Psoas muscle (tissue), 8 donors: ENCODE data around the gene C10orf71. TPM values are rescaled to one million over a fixed set of nuclear protein-coding genes. Genes with fewer than 3 reads are reported as not detected.

ENCODE experiments used
- ATAC-seq, 4 donors: fragments of 200-7000 bp; cut with Tn5 transposase; one replicate each; pipeline ENCODE4 v1.9.1; 2020; ENCODE audit warnings: moderate library complexity in 3 of 4, mild to moderate bottlenecking in 2 of 4
- DNase-seq, 2 donors: peaks; one replicate each; pipeline ENCODE4 v3.0.0-alpha.2; 2020
- H3K27ac ChIP-seq: fragments of 200-600 bp; one replicate; pipeline ENCODE4 v1.8.0; 2022
- H3K27me3 ChIP-seq, 3 donors: fragments of 200-600 bp in 1 of 3; one replicate each; pipeline versions ENCODE4 v1.6.1 to v1.8.0; 2013 to 2022; ENCODE audit warnings: low read length in 2 of 3, mild to moderate bottlenecking in 2 of 3, moderate library complexity in 1 of 3; ENCODE audit not compliant: insufficient read depth in 3 of 3
- H3K36me3 ChIP-seq, 2 donors: fragments of 200-600 bp in 1 of 2; one replicate each; pipeline versions ENCODE4 v1.6.1 to v1.8.0; 2013 to 2022; ENCODE audit warnings: low read depth in 1 of 2, mild to moderate bottlenecking in 1 of 2, moderate library complexity in 1 of 2; ENCODE audit not compliant: insufficient read depth in 1 of 2
- H3K4me1 ChIP-seq: fragments of 200-600 bp; one replicate; pipeline ENCODE4 v1.8.0; 2022
- H3K4me3 ChIP-seq: fragments of 200-600 bp; one replicate; pipeline ENCODE4 v1.8.0; 2022; ENCODE audit warnings: mild to moderate bottlenecking
- H3K9me3 ChIP-seq: fragments of 200-600 bp; one replicate; pipeline ENCODE4 v1.8.0; 2022
- CTCF ChIP-seq: fragments of 200-600 bp; IDR thresholded peaks from one replicate; pipeline ENCODE4 v1.8.0; 2022; ENCODE audit warnings: antibody characterized with exemption
- WGBS, 3 donors: extraction: QIAGEN DNeasy Blood & Tissue Kit; methylation state at CpG; one replicate each; pipeline versions ENCODE4 v1.1.6 to v1.1.7; 2013; 5-methylcytosine and 5-hydroxymethylcytosine counted together
- intact Hi-C, 2 donors: fragments of 100-400 bp; cut with DNase I; formaldehyde crosslinking; loops; one replicate each; pipeline versions ENCODE4 v1.11.0 to v1.14.2; 2022
- polyA plus RNA-seq, 3 donors: library from polyadenylated mRNA; stranded (reverse); fragments of 200-250 nt; gene quantifications; one replicate each; pipeline ENCODE4 v1.2.3, GENCODE V29; 2013
- total RNA-seq, 4 donors: library from RNA; stranded (reverse); fragmentation: NEBNext Ultra II Directional in 2 of 4; extraction: Animal tissue kit (Norgen Biotek cat#: 25700) in 2 of 4; gene quantifications; one replicate each; pipeline versions ENCODE4 v1.2.1 to v1.2.4, GENCODE V29; 2021 to 2023
- donor health status: healthy with polysubstance abuse.
- donor health status: DM: no; HTN: no; CAD: no; lungs with moderate emphysema.
- donor health status: Bipolar disorder and iron deficiency.
- donor health status: healthy.
- donor health status: DM: yes; HTN: yes; CAD: no.
- donor health status: DM: no; HTN: no; CAD: no.
- donor health status: DM: no; HTN: no; CAD: no.
- donor health status: DM: yes; HTN: yes; CAD: no.

Gene C10orf71
- total and polyA plus RNA-seq, 7 donors: 4.2 to 356 (median 83.8) TPM

- WGBS, 3 donors: 67 to 97% (median 73%) methylated on average over 2 of the region's 2 CpGs
- intact Hi-C loops: no loop called here
- DNase-seq: no peak
- no peak for TF ChIP-seq CTCF
- Histone ChIP-seq H3K36me3 (no peaks in the 10 kb centered on the region), H3K27ac (no peak overlapping the region), H3K9me3 (no peaks in the 10 kb centered on the region), H3K4me3 (no peak overlapping the region), H3K27me3 (no peaks in the 10 kb centered on the region), H3K4me1 (no peaks in the 10 kb centered on the region)
- no peak for ATAC-seq
Observed at GRCh38 chr10:49344840-49345239, 45.9 kb downstream of the C10orf71 start.

GRCh38 chr10:49347342-49347741 lies 48.4 kb downstream of the C10orf71 start:
- intact Hi-C loops: no loop called here
- H3K27ac ChIP-seq: no peak overlapping the region
- H3K36me3 ChIP-seq: no peaks in the 10 kb centered on the region
- no peak for TF ChIP-seq CTCF
- DNase-seq (no peak), ATAC-seq (no peak)
- peaks cover 0 to 1% (median 0%) of the 10 kb centered on the region in 3 donors for H3K27me3 ChIP-seq
- no peak overlapping the region for H3K4me3 ChIP-seq
- WGBS, 3 donors: 91 to 93% (median 93%) methylated on average over 4 of the region's 4 CpGs
- no peaks in the 10 kb centered on the region for H3K4me1 ChIP-seq
- no peaks in the 10 kb centered on the region for H3K9me3 ChIP-seq

- TF ChIP-seq CTCF: no peak
- Histone ChIP-seq H3K27me3 (peaks cover 0 to 1% (median 0%) of the 10 kb centered on the region in 3 donors), H3K36me3 (no peaks in the 10 kb centered on the region), H3K27ac (no peak overlapping the region), H3K4me3 (no peak overlapping the region), H3K9me3 (no peaks in the 10 kb centered on the region), H3K4me1 (no peaks in the 10 kb centered on the region)
- DNase-seq (no peak), ATAC-seq (no peak)
- intact Hi-C loops: no loop called here
- 60 to 78% (median 74%) methylated on average over 3 of the region's 3 CpGs for WGBS, 3 donors
Observed at GRCh38 chr10:49347827-49348226, 48.9 kb downstream of the C10orf71 start.

GRCh38 chr10:49348593-49348992 lies 49.6 kb downstream of the C10orf71 start:
- no peaks in the 10 kb centered on the region for H3K36me3 ChIP-seq
- H3K4me1 ChIP-seq: no peaks in the 10 kb centered on the region
- DNase-seq: no peak
- H3K9me3 ChIP-seq: no peaks in the 10 kb centered on the region
- no peak overlapping the region for H3K4me3 ChIP-seq
- no peak overlapping the region for H3K27ac ChIP-seq
- intact Hi-C loops: no loop called here
- TF ChIP-seq CTCF: no peak
- H3K27me3 ChIP-seq: peaks cover 0 to 4% (median 0%) of the 10 kb centered on the region in 3 donors
- WGBS, 3 donors: 68 to 78% (median 70%) methylated on average over 2 of the region's 2 CpGs
- no peak for ATAC-seq

- Histone ChIP-seq H3K27ac (no peak overlapping the region), H3K4me1 (no peaks in the 10 kb centered on the region), H3K4me3 (no peak overlapping the region), H3K27me3 (peaks cover 0 to 4% (median 0%) of the 10 kb centered on the region in 3 donors), H3K9me3 (no peaks in the 10 kb centered on the region), H3K36me3 (no peaks in the 10 kb centered on the region)
- no peak for TF ChIP-seq CTCF
- intact Hi-C loops: no loop called here
- ATAC-seq: no peak
- no peak for DNase-seq
- 94 to 98% (median 94%) methylated on average over 4 of the region's 4 CpGs for WGBS, 3 donors
Observed at GRCh38 chr10:49349390-49349789, 50.4 kb downstream of the C10orf71 start.
